ENCODE measurements around the gene EPS8L3.

DNA sequence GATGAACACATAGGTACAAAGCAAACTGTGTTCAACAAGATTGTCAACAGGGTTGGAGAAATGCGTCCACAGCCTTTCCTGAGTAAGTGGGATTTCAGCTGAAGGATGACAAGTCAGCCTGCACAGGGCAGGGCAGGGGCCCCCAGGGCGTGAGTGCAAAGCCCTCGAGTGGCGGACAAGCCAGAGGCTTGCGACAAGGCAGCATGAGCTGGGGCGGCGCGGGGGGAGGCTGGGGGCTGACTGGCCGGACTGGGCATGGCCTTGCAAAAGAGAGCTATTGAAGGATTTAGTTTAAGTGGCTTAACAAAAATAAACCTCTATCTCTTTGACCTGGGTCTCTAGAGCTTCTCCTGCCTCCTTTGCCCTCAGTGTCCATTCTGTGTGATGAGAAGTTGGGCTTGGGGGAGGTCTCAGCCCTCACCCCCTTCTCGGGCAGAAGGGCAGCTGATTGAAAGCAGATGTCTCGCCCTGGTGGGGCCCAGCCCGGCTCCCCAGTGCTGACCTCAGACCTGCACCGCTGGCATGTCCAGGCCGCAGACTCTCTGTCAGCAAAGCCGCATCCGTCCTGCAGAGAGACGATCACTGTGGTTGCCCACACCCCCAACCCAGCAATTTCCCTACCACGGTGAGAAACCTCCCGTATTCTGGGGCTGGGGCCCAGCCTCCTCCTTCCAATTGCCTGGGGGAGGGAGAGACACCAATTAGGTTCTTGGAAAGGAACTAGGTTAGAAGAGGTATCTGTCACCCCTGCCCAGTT, 24.3 kb upstream of the EPS8L3 start:
- TF ChIP-seq PHTF2 (CRISPR knock-in tag; IDR thresholded peaks at IDR 0.05) (no peak), CBX1 (IDR thresholded peaks at IDR 0.05; ENCODE audit: low read depth) (no peak), ZNF12 (CRISPR knock-in tag; IDR thresholded peaks at IDR 0.05) (no peak)
